Peyer's patch (tissue), 4 donors: ENCODE measurements around the gene DGCR2. TPM values are rescaled to one million over a fixed set of nuclear protein-coding genes. Genes with fewer than 3 reads are reported as not detected.

Source experiments
- DNase-seq, 3 donors: peaks; one replicate each; pipeline ENCODE4 v3.0.0-alpha.2; 2017 to 2019
- H3K27ac ChIP-seq, 4 donors: fragments of 200-600 bp; sonication (generic); one replicate each; pipeline ENCODE4 v1.5.1; 2016 to 2019
- H3K27me3 ChIP-seq, 2 donors: fragments of 200-600 bp; sonication (generic); one replicate each; pipeline ENCODE4 v1.5.1; 2019
- H3K36me3 ChIP-seq, 3 donors: fragments of 200-600 bp; sonication (generic); one replicate each; pipeline ENCODE4 v1.5.1; 2016 to 2019
- H3K4me1 ChIP-seq, 4 donors: fragments of 200-600 bp; sonication (generic); one replicate each; pipeline ENCODE4 v1.5.1; 2016 to 2019
- H3K4me3 ChIP-seq, 4 donors: fragments of 200-600 bp; sonication (generic); 1 replicate in 3 of 4; 2 replicates in 1 of 4; pipeline ENCODE4 v1.5.1; 2016 to 2019; ENCODE audit warnings: mild to moderate bottlenecking in 1 of 4
- H3K9me3 ChIP-seq, 4 donors: fragments of 200-600 bp; sonication (generic); one replicate each; pipeline ENCODE4 v1.5.1; 2016 to 2019; ENCODE audit warnings: mild to moderate bottlenecking in 1 of 4
- CTCF ChIP-seq, 6 experiments: fragments of 450-650 bp in 4 of 6; fragments of 200-600 bp in 2 of 6; sonication (generic) in 1 of 6; IDR thresholded peaks; one replicate each; pipeline ENCODE4 v1.5.1; 2017 to 2019; ENCODE audit warnings: antibody characterized with exemption in 6 of 6, mild to moderate bottlenecking in 3 of 6, moderate library complexity in 1 of 6
- POLR2A ChIP-seq, 2 donors: fragments of 450-650 bp; IDR thresholded peaks; one replicate each; pipeline ENCODE4 v1.5.1; 2017; ENCODE audit warnings: antibody characterized with exemption in 2 of 2, mild to moderate bottlenecking in 2 of 2, moderate library complexity in 2 of 2
- total RNA-seq, 4 donors: library from RNA; depleted of rRNA; stranded (reverse); fragments of >200 nt; gene quantifications; one replicate each; pipeline ENCODE4 v1.1.0, GENCODE V29; 2016

Gene DGCR2
- total RNA-seq, 4 donors from 2014 or later, result 49.5 to 101 (median 92.1) TPM

- H3K27me3 ChIP-seq, result no peaks in the 10 kb centered on the region
- H3K4me1 ChIP-seq, result peaks cover 5 to 53% (median 37%) of the 10 kb centered on the region in 4 donors
- no peaks in the 10 kb centered on the region for H3K9me3 ChIP-seq
- no peak overlapping the region for H3K27ac ChIP-seq
- H3K36me3 ChIP-seq, result no peaks in the 10 kb centered on the region
- DNase-seq, result no peak
- TF ChIP-seq CTCF (IDR thresholded peaks at IDR 0.05), result no peak
- TF ChIP-seq POLR2A (IDR thresholded peaks at IDR 0.05), result no peak
- no peak overlapping the region for H3K4me3 ChIP-seq
Measured at GRCh38 chr22:19119949-19120348, 2.3 kb downstream of the DGCR2 start.

DNA sequence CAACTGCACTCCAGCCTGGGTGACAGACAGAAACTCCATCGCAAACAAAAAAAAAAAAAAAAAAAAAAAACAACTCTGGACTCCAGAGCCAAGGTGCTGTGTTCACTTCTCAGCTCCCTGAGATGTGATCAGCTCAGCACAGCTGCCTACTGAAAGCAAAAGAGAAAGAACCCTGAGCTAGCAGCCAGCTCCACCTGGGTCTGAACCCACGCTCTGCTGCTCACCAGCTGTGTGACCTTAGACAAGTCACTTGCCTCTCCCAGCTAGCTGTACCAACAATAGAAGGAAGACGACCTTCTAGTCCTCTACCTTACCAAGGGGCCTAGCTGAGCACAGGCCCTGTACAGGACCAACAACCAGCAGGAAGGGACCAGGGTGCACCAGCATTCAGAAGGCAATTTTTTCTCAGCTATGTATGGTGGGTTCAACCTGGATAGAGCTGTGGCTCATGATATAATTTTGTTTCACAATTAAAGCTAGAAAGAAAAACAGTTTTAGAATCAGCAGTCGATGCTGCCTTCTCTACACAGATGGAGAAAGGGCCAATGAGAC, 3.8 kb downstream of the DGCR2 start:
- H3K27ac ChIP-seq, result no peak overlapping the region
- TF ChIP-seq CTCF (IDR thresholded peaks at IDR 0.05) (no peak), POLR2A (IDR thresholded peaks at IDR 0.05) (no peak)
- H3K36me3 ChIP-seq, result no peaks in the 10 kb centered on the region
- no peak overlapping the region for H3K4me3 ChIP-seq
- peak in 1 of 3 donors; percentile 23 for DNase-seq
- H3K9me3 ChIP-seq, result no peaks in the 10 kb centered on the region
- H3K27me3 ChIP-seq, result no peaks in the 10 kb centered on the region
- H3K4me1 ChIP-seq, result peaks cover 5 to 53% (median 37%) of the 10 kb centered on the region in 4 donors

GRCh38 chr22:19117111-19117512, 5.1 kb downstream of the DGCR2 start:
- Histone ChIP-seq H3K27me3 (no peaks in the 10 kb centered on the region), H3K36me3 (no peaks in the 10 kb centered on the region), H3K4me1 (peaks cover 0 to 47% (median 35%) of the 10 kb centered on the region in 4 donors), H3K4me3 (no peak overlapping the region), H3K9me3 (no peaks in the 10 kb centered on the region), H3K27ac (peak overlapping the region in 1 of 4 donors; percentile 25)
- DNase-seq, result peak in 2 of 3 donors; percentile 57 to 65
- no peak for TF ChIP-seq CTCF (IDR thresholded peaks at IDR 0.05)
- no peak for TF ChIP-seq POLR2A (IDR thresholded peaks at IDR 0.05)

- no peak for TF ChIP-seq POLR2A (IDR thresholded peaks at IDR 0.05)
- peak in 1 of 6 experiments; percentile 6 for TF ChIP-seq CTCF (IDR thresholded peaks at IDR 0.05)
- H3K4me3 ChIP-seq, result no peak overlapping the region
- no peaks in the 10 kb centered on the region for H3K9me3 ChIP-seq
- no peaks in the 10 kb centered on the region for H3K27me3 ChIP-seq
- H3K27ac ChIP-seq, result no peak overlapping the region
- peak in 1 of 3 donors; percentile 12 for DNase-seq
- peaks cover 0 to 42% (median 31%) of the 10 kb centered on the region in 4 donors for H3K4me1 ChIP-seq
- H3K36me3 ChIP-seq, result no peaks in the 10 kb centered on the region
Measured at GRCh38 chr22:19115628-19116027, 6.6 kb downstream of the DGCR2 start.

DNA sequence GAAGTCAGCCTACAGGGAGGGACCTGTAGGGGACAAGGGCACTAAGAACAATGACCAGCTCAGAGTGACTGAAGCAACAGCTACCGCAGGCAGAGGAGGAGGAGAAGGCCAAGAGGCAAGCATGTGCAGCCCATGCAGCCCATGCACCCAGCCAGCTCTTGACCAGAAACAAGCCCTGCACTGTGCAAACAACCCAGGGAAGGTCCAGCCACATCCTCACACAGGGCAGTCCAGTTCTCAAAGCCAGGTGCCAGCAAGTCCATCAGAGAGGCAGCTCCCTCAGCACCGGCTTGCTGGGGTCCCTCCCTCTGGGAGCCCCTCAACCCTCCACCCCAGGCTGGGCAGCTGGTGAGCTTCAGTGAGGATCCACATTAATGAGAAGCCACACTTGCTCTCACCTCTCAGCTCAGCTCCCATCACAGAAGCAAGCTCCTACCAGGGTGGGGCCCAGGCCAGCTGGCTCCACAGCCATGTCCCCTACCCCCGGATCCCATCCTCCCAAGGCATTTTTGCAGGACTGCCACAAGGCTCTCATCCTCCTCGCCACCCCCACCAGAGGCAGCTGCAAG, 7.1 kb downstream of the DGCR2 start:
- peaks cover 3 to 42% (median 28%) of the 10 kb centered on the region in 4 donors for H3K4me1 ChIP-seq
- DNase-seq, result peak in 2 of 3 donors; percentile 36
- H3K4me3 ChIP-seq, result no peak overlapping the region
- no peak for TF ChIP-seq POLR2A (IDR thresholded peaks at IDR 0.05)
- TF ChIP-seq CTCF (IDR thresholded peaks at IDR 0.05), result no peak
- H3K27me3 ChIP-seq, result no peaks in the 10 kb centered on the region
- H3K27ac ChIP-seq, result no peak overlapping the region
- H3K9me3 ChIP-seq, result no peaks in the 10 kb centered on the region
- no peaks in the 10 kb centered on the region for H3K36me3 ChIP-seq
